Measurements from ENCODE around the gene RBM43.

DNA sequence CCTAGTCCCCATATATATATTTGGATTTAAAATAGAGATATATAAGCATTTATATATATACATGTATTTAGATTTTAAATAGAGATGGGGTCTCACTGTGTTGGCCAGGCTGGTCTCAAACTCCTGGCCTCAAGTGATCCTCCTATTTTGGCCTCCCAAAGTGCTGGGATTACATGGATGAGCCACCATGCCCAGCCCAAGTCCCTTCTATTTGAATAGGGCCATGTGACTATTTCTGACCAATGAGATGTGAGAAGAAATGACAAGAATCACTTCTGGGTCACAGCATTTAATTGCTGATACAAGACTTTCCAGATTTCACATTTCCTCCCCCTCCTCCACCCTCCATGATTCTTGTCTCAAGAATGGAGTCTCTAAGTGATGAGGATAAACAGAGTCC, 6.4 kb upstream of the RBM43 start:
- TF ChIP-seq CTCF (IDR thresholded peaks at IDR 0.05), result no peak
- no peak for TF ChIP-seq POLR2A (IDR thresholded peaks at IDR 0.05)
- TF ChIP-seq POLR2AphosphoS5 (IDR thresholded peaks at IDR 0.05), result no peak
